GM18498 (cell line): ENCODE results near the gene MAP6D1.
A peak's percentile ranks its signal among the peaks of the same experiment; 100 is the strongest.

ENCODE experiments used
- ATAC-seq: cut with Tn5 transposase; IDR thresholded peaks from one replicate; pipeline ENCODE4 v1.9.1; 2021; ENCODE audit warnings: mild to moderate bottlenecking, moderate library complexity; ENCODE audit not compliant: unreplicated experiment

MAP6D1 gene

GRCh38 chr3:183824761-183825455 is 469 bp downstream of the MAP6D1 start:
- peak; percentile 35 for ATAC-seq

GRCh38 chr3:183823963-183824362 is 1.4 kb downstream of the MAP6D1 start:
- no peak for ATAC-seq

GRCh38 chr3:183822631-183823030 is 2.7 kb downstream of the MAP6D1 start:
- ATAC-seq, result no peak

- ATAC-seq, result no peak
Measured at GRCh38 chr3:183819831-183820230, 5.5 kb downstream of the MAP6D1 start.

- ATAC-seq, result no peak
Measured at GRCh38 chr3:183818706-183819624, 6.4 kb downstream of the MAP6D1 start.

- no peak for ATAC-seq
Measured at GRCh38 chr3:183818041-183818620, 7.2 kb downstream of the MAP6D1 start.

- no peak for ATAC-seq
Measured at GRCh38 chr3:183817639-183818038, 7.7 kb downstream of the MAP6D1 start.

- ATAC-seq, result no peak
Measured at GRCh38 chr3:183816681-183817510, 8.5 kb downstream of the MAP6D1 start.

- no peak for ATAC-seq
Measured at GRCh38 chr3:183815951-183816475, 9.4 kb downstream of the MAP6D1 start.

- ATAC-seq, result no peak
Measured at GRCh38 chr3:183815563-183815940, 9.8 kb downstream of the MAP6D1 start.

- ATAC-seq, result no peak
Measured at GRCh38 chr3:183814240-183814639, 11.1 kb downstream of the MAP6D1 start.

GRCh38 chr3:183812761-183813445 is 12.5 kb downstream of the MAP6D1 start:
- no peak for ATAC-seq

- no peak for ATAC-seq
Measured at GRCh38 chr3:183811638-183812037, 13.7 kb downstream of the MAP6D1 start.

GRCh38 chr3:183810643-183811594 is 14.5 kb downstream of the MAP6D1 start:
- no peak for ATAC-seq

GRCh38 chr3:183809270-183809669 is 16.1 kb downstream of the MAP6D1 start:
- no peak for ATAC-seq

- ATAC-seq, result no peak
Measured at GRCh38 chr3:183808355-183808754, 17.0 kb downstream of the MAP6D1 start.

- no peak for ATAC-seq
Measured at GRCh38 chr3:183807881-183808280, 17.5 kb downstream of the MAP6D1 start.

- no peak for ATAC-seq
Measured at GRCh38 chr3:183807209-183807728, 18.1 kb downstream of the MAP6D1 start.

GRCh38 chr3:183802989-183803388 is 22.4 kb downstream of the MAP6D1 start:
- no peak for ATAC-seq
